Smooth muscle cell (in vitro differentiated cells): ENCODE measurements around the gene SDC3. TPM values are rescaled to one million over a fixed set of nuclear protein-coding genes. Genes with fewer than 3 reads are reported as not detected.

ENCODE experiments used
- DNase-seq: peaks from one replicate; lab custom pipeline; 2025; ENCODE audit not compliant: unreplicated experiment; lab: John Stamatoyannopoulos, UW
- H2AFZ ChIP-seq: fragments of 200-600 bp; sonication (generic); 2 replicates; pipeline ENCODE4 v1.6.0; 2016; ENCODE audit warnings: antibody characterized with exemption, low read depth, mild to moderate bottlenecking
- H3F3A ChIP-seq: fragments of 200-600 bp; sonication (generic); 2 replicates; pipeline ENCODE4 v1.6.0; 2017; ENCODE audit warnings: antibody characterized with exemption, low read depth
- H3K27ac ChIP-seq: fragments of 200-600 bp; sonication (generic); 2 replicates; pipeline ENCODE4 v1.5.1; 2016; ENCODE audit warnings: low read depth, mild to moderate bottlenecking
- H3K27me3 ChIP-seq: fragments of 200-600 bp; sonication (generic); 2 replicates; pipeline ENCODE4 v1.6.1; 2016; ENCODE audit warnings: low read depth, mild to moderate bottlenecking
- H3K36me3 ChIP-seq: fragments of 200-600 bp; sonication (generic); 2 replicates; pipeline ENCODE4 v1.5.1; 2016; ENCODE audit warnings: low read depth
- H3K4me1 ChIP-seq: fragments of 200-600 bp; sonication (generic); 2 replicates; pipeline ENCODE4 v1.5.1; 2016; ENCODE audit warnings: low read depth
- H3K4me2 ChIP-seq: fragments of 200-600 bp; sonication (generic); 2 replicates; pipeline ENCODE4 v1.6.0; 2016; ENCODE audit warnings: mild to moderate bottlenecking
- H3K4me3 ChIP-seq: fragments of 200-600 bp; sonication (generic); 2 replicates; pipeline ENCODE4 v1.5.1; 2016; ENCODE audit warnings: mild to moderate bottlenecking
- H3K79me2 ChIP-seq: fragments of 200-600 bp; sonication (generic); 2 replicates; pipeline ENCODE4 v1.6.0; 2016; ENCODE audit warnings: low read depth, mild to moderate bottlenecking
- H3K9ac ChIP-seq: fragments of 200-600 bp; sonication (generic); 2 replicates; pipeline ENCODE4 v1.6.0; 2016; ENCODE audit warnings: low read depth
- H3K9me3 ChIP-seq: fragments of 200-600 bp; sonication (generic); replicated peaks from 2 replicates; pipeline ENCODE4 v1.5.1; 2016; ENCODE audit warnings: low read depth
- H4K20me1 ChIP-seq: fragments of 200-600 bp; sonication (generic); 2 replicates; pipeline ENCODE4 v1.6.0; 2016; ENCODE audit warnings: low read depth
- WGBS: methylation state at CpG from one replicate; pipeline ENCODE4 v1.1.7; 2016; ENCODE audit warnings: low lambda C conversion rate; 5-methylcytosine and 5-hydroxymethylcytosine counted together
- polyA plus RNA-seq: library from polyadenylated mRNA; unstranded; fragments of >200 nt; fragmentation: Nextera tagmentation; extraction: Ambion mirVana; gene quantifications from 2 replicates; pipeline ENCODE4 v1.2.1, GENCODE V29; 2016
- total RNA-seq: library from RNA; depleted of rRNA; stranded (reverse); fragments of >200 nt; gene quantifications from 2 replicates; pipeline ENCODE4 v1.2.3, GENCODE V29; 2014
- TF ChIP-seq, protein P1 (sequence below): fragments of 200-600 bp; sonication (generic); IDR thresholded peaks from 2 replicates; pipeline ENCODE4 v1.5.1; 2017; ENCODE audit warnings: borderline replicate concordance, mild to moderate bottlenecking, antibody characterized with exemption; ENCODE audit not compliant: insufficient read depth, poor library complexity, severe bottlenecking

The SDC3 gene
- total and polyA plus RNA-seq, 2 experiments from 2014 or later, result 46.3 to 112 TPM

DNA sequence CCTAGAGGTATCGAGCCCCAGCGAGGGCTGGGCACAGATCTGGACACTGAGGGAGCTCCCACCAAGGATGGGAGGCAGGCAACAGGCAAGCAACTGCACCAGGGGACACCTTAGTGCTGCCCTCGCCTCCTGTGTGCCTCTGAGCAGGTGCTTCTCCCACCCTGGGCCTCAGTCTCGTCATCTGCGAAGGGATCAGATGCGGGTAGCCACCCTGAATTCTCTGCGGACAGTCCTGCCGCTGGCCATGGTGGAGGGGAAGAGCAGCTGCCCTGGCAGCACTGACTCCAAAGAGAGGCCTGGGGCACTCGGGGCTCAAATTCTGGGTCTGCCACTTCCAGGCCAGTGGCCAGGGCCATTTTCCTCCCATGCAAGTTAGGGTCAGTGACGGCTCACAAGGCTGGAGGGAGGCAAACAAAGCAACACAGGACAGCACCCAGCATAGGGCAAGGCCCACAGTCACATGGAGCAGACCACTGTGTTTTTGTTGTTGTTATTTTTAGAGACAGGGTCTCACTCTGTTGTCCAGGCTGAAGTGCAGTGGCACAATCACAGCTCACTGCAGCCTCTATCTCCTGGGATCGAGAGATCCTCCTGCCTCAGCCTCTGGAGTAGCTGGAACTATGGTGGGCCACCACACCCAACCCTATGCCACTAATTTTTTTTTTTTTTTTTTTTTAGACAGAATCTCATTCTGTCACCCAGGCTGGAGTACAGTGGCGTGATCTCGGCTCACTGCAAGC, 7.1 kb upstream of the SDC3 start:
- Histone ChIP-seq H3K4me3 (no peak overlapping the region), H3K4me2 (no peak overlapping the region), H4K20me1 (no peaks in the 10 kb centered on the region), H3K27ac (no peak overlapping the region), H3K4me1 (no peaks in the 10 kb centered on the region), H3F3A (peaks cover 7% of the 10 kb centered on the region), H3K9me3 (no peaks in the 10 kb centered on the region), H2AFZ (no peak overlapping the region), H3K27me3 (no peaks in the 10 kb centered on the region), H3K36me3 (no peaks in the 10 kb centered on the region), H3K9ac (no peak overlapping the region), H3K79me2 (no peaks in the 10 kb centered on the region)
- WGBS, result 94% methylated on average over 13 of the region's 13 CpGs
- TF ChIP-seq, protein P1, sequence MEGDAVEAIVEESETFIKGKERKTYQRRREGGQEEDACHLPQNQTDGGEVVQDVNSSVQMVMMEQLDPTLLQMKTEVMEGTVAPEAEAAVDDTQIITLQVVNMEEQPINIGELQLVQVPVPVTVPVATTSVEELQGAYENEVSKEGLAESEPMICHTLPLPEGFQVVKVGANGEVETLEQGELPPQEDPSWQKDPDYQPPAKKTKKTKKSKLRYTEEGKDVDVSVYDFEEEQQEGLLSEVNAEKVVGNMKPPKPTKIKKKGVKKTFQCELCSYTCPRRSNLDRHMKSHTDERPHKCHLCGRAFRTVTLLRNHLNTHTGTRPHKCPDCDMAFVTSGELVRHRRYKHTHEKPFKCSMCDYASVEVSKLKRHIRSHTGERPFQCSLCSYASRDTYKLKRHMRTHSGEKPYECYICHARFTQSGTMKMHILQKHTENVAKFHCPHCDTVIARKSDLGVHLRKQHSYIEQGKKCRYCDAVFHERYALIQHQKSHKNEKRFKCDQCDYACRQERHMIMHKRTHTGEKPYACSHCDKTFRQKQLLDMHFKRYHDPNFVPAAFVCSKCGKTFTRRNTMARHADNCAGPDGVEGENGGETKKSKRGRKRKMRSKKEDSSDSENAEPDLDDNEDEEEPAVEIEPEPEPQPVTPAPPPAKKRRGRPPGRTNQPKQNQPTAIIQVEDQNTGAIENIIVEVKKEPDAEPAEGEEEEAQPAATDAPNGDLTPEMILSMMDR, result no peak
- no peak for DNase-seq

DNA sequence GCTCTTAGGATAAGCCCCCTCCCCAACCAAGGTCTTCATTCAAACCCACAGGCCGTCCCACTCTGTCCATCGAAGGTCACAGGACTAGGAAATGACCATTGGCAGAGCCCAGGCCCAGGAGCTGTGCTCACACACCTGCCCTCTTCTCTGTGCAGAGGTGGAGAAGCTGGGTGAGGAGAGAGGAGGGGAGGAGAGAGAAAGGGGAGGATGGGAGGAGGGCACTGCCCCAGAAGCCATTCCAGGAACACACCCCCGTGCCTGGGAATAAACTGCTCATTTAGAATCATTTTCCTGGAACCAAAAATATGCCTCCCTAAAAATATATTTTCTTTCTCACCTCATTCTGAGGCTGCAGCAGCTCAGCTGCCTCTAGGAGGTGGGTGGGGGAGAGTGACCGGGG, 6.4 kb upstream of the SDC3 start:
- Histone ChIP-seq H3K4me1 (peaks cover under 1% of the 10 kb centered on the region), H2AFZ (no peak overlapping the region), H3K9ac (no peak overlapping the region), H3F3A (peaks cover 7% of the 10 kb centered on the region), H3K4me2 (no peak overlapping the region), H3K27ac (no peak overlapping the region), H3K79me2 (no peaks in the 10 kb centered on the region), H3K4me3 (no peak overlapping the region), H3K9me3 (no peaks in the 10 kb centered on the region), H3K27me3 (no peaks in the 10 kb centered on the region), H3K36me3 (no peaks in the 10 kb centered on the region), H4K20me1 (no peaks in the 10 kb centered on the region)
- DNase-seq, result no peak
- TF ChIP-seq, protein P1, result no peak
- 89% methylated on average over 4 of the region's 4 CpGs for WGBS

- TF ChIP-seq, protein P1, result no peak
- H3K9me3 ChIP-seq, result no peaks in the 10 kb centered on the region
These were observed 6.0 kb upstream of the SDC3 start for GRCh38 chr1:30914587-30914922.

More at GRCh38 chr1:30914587-30914922, 6.0 kb upstream of the SDC3 start:
- Histone ChIP-seq H3K4me3 (no peak overlapping the region), H3K4me2 (no peak overlapping the region), H4K20me1 (no peaks in the 10 kb centered on the region), H3K36me3 (no peaks in the 10 kb centered on the region), H3K4me1 (peaks cover 4% of the 10 kb centered on the region), H3K79me2 (no peaks in the 10 kb centered on the region), H3F3A (peaks cover 7% of the 10 kb centered on the region), H3K27me3 (no peaks in the 10 kb centered on the region), H3K9ac (no peak overlapping the region), H3K27ac (no peak overlapping the region), H2AFZ (no peak overlapping the region)
- 90% methylated on average over 3 of the region's 3 CpGs for WGBS
- DNase-seq, result no peak
